DMS153 treated with DMSO at 0.1 percent for 48 hours (cell line): ENCODE results near the gene SLC16A3.
A peak's percentile ranks its signal among the peaks of the same experiment; 100 is the strongest.

Experiments used
- DNase-seq: peaks from one replicate; lab custom pipeline; 2025; ENCODE audit not compliant: unreplicated experiment; lab: John Stamatoyannopoulos, UW

Gene SLC16A3

GRCh38 chr17:82221341-82221902 lies 7.4 kb upstream of the SLC16A3 start:
- no peak for DNase-seq

GRCh38 chr17:82222816-82223215 lies 6.0 kb upstream of the SLC16A3 start:
- no peak for DNase-seq

DNA sequence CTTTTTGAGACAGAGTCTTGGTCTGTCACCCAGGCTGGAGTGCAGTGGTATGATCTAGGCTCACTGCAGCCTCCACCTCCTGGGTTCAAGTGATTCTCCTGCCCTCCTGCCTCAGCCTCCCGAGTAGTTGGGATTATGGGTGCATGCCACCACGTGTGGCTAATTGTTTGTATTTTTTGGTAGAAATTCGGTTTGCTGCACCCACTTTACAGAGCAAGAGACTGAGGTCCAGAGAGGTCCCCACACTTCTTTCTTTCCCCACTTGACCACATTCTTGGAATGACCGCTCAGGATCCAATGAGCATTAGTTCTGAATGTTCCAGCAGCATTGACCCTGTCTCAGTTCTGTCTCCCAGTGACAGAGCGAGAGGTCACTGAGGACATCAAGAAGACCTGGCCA lies 5.3 kb upstream of the SLC16A3 start:
- no peak for DNase-seq

DNA sequence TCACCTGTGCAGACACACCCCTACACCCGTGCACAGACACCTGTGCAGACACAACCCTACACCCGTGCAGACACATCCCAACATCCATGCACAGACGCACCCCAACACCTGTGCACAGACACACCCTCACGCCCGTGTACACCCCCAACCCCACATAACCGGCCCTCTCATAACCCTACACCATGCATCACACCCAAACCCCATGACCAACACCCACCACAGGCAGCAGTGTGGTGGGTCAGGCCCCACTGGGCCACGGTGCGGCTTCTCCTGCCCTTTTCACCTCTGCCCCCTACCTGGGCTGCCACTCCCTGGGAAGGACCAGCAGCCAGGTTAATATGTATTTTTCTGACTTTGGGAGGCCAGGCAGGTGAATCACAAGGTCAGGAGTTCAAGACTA lies 4.2 kb upstream of the SLC16A3 start:
- DNase-seq: no peak

GRCh38 chr17:82225368-82226029 lies 3.3 kb upstream of the SLC16A3 start:
- no peak for DNase-seq

DNA sequence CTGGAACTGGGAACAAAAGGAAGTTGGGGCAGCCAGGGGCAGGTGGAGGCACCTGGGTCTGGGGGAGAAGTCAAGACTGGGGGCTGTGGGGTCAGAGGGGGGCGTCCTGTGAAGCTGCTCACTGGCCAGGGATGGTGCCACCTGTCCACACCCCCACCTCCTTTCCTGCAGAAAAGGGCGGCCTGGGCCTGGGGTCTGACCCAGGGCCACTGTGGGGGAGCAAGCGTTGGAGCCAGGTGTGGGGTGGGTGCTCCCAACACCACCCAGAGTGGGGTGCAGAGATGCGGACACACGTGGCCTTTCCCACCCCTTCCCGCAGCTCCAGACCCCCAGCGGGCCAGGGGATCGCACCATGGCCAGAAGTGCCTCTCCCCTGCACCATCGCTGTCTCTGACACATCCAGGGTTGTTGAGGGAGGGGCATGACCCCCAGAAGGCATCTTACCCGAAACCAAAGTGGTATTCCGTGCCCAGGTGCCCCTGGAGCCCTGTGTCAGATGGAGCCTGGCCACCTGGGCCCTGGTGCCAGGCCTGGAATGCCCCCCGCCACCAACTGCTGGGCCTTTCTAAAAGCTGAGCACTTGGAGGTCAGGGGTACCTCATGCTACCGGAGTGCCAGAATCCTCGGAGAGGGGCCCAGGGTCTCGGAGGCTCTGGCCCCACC lies 2.6 kb upstream of the SLC16A3 start:
- DNase-seq: no peak

DNA sequence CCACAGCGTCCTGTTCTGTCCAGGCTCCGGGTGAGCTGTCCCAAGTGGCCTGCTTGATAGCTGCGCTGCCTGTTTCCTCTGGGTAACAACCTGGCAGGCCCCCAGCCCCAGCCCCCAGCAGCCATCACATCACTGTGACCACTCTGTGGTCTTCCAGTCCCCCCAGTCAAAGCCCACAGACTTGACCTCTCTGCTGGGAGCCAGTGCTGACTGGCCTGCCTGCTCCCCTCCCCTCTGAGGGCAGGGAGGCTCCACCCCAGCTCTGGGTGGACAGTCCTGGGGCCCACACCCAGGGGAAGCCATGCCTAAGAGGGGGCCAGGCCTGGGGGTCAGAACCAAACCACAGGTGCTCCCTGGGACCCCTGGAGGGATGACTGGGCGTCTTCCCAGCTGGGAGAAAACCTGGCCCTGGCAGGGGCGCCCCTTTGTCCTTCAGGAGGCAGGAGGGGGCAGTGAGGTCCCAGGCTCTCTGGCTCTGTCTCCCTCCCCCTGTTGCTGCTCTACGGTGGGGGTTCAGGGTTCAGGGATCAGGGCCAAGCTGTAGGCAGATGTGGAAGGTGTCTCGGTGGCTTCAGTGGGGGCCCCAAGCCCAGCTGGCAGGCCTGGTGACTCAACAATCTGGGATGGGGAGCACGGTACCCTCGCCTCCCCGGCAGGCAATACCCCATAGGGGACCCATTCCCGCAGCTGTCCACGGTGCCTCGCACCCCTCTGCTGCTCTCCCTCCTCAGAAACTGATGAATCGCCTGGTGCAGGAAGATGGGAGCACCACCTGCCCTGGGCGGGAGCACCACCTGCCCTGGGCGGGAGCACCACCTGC lies 1.8 kb upstream of the SLC16A3 start:
- DNase-seq: no peak

DNA sequence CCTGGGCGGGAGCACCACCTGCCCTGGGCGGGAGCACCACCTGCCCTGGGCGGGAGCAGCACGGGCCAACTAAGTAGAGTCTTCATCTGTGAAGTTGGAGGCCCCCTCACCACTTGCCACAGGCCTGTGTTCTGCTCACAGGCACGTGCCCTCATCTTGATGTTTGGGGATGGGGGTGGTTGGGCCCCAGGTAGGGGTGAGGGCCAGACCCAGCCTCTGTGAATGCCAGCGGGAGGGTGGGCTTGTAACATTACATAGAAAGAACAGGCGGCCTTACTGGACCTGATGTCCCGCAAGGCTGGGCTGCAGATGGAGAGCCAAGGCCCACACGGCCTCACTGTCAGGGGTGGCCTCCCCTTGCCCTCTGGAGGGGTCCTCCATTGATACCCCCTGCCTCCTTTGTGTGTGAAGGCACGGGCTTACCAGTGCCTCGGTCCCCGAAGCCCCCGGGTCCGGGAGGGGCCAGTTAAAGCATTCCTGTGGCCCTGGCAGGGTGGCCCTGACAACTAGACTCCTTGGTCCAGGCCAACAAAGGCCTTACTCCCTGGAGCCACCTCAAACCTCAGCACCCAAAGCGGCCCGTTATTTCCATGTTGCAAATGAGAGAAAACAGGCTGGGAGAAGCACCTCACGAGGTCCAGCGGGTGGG lies 1.1 kb upstream of the SLC16A3 start:
- no peak for DNase-seq

- DNase-seq: no peak
These were observed 482 bp upstream of the SLC16A3 start for GRCh38 chr17:82228278-82228841.

DNA sequence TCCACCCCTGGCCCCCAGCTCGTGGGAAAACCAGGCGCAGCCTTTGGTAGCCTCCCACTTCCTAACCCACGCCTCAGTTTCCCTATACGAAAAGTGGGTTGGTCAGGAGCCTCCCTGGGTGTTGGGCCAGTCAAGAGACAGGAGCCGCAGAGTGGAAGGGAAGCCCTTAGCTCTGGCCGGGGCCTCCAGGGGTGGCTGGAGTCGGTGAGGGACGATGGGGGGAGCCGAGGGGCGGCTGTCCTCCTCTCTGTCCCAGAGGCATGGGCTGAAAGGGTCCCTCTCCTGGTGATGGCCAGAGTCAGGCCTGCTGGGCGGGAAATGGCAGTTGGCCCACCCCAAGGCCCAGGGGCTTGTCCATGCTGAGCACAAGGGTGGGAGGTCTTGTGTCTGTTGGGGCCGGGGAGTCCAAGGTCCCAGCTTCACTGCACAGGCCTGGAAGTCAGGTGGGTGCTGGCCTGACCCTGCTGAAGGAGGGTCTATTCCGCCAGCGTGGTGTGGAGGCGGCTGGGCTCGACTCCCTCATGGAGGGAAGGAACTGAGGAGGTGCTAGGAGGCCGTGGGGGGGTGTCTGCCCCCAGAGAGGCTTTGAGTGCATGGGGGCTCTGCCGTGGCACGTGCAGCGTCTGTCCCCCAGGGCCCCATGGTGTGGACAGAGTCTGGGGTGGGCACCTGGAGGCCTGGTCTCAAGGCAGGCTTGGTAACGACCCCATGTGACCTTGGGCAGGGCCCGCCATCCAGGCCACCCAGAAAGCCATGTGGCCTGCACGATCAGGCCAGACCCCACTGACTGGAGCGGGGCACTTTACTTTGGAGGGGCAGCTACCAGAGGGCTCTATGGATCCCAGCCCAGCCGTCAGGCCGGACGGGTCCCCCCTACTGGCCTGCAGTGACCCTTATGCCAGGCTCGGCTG lies 1.1 kb downstream of the SLC16A3 start:
- DNase-seq: no peak

GRCh38 chr17:82230609-82231311 lies 1.9 kb downstream of the SLC16A3 start:
- no peak for DNase-seq

GRCh38 chr17:82231312-82231561 lies 2.4 kb downstream of the SLC16A3 start:
- DNase-seq: no peak

- DNase-seq: peak; percentile 50
These were observed 2.9 kb downstream of the SLC16A3 start for GRCh38 chr17:82231562-82232321.

GRCh38 chr17:82232322-82232820 lies 3.5 kb downstream of the SLC16A3 start:
- DNase-seq: no peak

DNA sequence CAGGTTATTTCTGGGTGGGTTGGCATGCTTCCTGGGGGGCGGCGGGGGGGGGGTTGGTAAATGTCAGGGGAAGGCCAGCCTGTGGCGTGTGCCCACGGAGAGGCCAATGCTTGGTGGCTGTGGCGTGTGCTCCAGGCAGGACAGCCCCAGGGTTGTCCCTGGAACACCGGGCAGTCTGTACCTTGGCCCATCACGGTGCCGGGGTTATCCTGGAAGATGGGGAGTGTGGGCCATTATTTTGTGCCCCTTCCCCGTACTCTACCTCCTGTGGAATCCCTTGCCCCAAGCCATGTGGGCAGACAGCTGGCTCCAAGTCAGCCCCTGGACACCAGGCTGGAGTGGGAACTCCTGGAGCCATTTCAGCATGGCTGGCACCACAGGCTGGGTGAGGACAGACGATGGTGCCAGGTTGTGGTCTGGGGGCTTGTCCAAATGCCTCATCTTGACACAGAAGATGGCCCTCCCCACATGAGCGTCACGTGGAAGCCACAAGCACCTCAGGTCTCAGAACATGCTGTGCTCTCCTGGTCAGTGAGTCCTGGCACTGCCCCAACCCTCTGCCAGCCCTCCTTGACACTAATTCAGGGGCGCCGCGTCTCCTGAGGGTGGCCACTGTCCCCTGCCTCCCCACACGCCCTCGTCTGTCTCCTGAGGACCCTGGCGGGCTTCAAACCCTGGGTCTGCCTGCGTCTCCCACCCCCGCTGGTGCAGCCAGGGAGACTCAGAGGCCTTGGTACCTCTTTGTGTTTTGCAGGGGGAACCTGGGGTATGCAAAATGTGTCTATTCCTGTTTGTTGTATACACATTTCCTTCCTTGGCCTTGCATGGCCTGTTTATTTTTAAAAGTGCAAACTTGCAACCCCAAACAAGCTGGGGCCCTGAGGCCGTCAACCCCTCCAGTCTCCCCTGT lies 4.3 kb downstream of the SLC16A3 start:
- no peak for DNase-seq

DNA sequence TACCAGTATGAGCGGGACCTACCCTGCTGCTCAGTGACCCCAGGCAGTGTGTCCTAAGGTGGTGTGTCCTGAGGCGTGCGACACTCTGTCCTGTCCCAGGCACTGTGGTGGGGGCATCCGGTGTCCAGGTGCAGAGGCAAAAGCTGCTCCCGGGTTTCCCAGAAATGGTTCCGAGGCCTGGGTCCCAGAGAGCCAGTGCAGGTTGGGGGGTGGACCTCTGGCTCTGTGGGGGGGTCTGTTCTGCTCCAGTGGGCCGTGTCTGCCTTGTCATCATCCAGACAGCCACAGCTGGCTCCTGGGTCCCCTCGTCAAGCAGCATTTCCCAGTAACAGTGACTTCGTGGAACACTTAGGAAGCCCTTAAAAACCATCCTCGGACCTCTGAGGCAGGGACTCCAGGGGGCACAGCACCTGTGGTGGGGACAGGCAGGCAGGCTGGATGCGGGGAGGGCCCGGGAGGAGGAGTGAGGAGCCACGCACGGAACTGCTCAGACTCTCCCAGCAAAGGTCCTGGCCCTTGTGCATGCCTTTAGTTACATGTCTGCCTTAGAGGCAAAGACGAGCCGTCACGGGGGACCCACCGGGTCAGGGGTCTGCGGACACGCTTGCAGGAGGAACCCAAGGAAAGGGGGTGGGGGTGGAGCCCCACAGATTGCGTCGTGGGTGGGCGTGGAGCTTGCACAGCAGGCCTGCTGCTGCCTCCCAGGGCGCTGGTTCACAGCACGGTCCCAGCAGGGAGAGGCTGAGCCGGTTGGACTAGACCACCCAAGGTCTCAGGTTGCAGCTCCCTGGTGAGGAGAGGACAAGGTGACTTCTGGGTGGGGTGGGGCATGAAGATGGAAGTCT lies 5.6 kb downstream of the SLC16A3 start:
- DNase-seq: no peak
